ENCODE results near the gene SERPINI1.

The SERPINI1 gene, protein sequence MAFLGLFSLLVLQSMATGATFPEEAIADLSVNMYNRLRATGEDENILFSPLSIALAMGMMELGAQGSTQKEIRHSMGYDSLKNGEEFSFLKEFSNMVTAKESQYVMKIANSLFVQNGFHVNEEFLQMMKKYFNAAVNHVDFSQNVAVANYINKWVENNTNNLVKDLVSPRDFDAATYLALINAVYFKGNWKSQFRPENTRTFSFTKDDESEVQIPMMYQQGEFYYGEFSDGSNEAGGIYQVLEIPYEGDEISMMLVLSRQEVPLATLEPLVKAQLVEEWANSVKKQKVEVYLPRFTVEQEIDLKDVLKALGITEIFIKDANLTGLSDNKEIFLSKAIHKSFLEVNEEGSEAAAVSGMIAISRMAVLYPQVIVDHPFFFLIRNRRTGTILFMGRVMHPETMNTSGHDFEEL

GRCh38 chr3:167735233-167736138, at the start of gene SERPINI1:
SERPINI1 (plus strand) TSS chr3:167735721; CDS start chr3:167789129, 53,408 bp downstream.
- peak; percentile 90 to 95 for DNase-seq

GRCh38 chr3:167691366-167691765, 44.2 kb upstream of the SERPINI1 start:
- no peak for DNase-seq

DNA sequence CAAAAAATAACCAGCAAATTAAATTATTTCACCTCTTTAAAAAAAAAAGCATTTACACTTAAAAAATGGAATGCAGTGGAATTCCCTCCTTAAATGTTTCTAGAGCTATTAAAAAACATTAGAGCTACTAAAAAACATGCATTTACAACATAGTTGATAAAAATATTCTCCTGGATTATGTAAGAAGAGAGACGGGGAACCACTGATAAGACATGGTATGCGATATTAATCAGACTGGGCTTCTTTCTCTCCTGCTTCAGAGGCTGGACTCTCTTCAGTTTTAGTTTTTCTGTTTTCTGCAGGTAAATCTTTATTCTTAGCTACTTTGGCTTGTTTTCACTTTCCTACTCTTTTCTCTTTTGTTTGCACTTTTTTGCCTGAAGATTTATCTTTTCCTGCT, 41.4 kb upstream of the SERPINI1 start:
- no peak for DNase-seq

- no peak for DNase-seq
Measured at GRCh38 chr3:167700046-167700445, 35.5 kb upstream of the SERPINI1 start.

DNA sequence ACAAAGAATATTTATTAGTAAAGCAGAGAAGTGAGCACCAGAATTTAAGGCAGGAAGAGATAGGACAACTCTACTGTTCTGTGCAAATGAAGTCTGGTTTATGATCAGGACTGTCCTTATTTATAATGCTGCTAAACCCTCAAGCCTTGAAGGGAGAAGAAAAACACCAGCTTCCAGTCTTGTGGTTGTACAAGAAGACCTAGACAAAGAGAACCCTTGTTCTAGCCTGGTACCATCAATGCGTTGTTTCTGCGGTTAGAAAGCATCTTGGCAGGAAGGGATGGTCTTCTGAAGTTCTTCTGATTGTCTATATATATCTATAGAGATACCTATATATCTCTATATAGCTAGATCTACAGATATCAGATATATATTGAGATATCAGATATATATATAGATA, 34.6 kb upstream of the SERPINI1 start:
- DNase-seq: no peak

GRCh38 chr3:167705840-167706239, 29.7 kb upstream of the SERPINI1 start:
- DNase-seq: no peak

GRCh38 chr3:167709690-167710089, 25.8 kb upstream of the SERPINI1 start:
- DNase-seq: no peak

- no peak for DNase-seq
Measured at GRCh38 chr3:167710552-167710951, 25.0 kb upstream of the SERPINI1 start.

GRCh38 chr3:167711439-167711838, 24.1 kb upstream of the SERPINI1 start:
- no peak for DNase-seq

DNA sequence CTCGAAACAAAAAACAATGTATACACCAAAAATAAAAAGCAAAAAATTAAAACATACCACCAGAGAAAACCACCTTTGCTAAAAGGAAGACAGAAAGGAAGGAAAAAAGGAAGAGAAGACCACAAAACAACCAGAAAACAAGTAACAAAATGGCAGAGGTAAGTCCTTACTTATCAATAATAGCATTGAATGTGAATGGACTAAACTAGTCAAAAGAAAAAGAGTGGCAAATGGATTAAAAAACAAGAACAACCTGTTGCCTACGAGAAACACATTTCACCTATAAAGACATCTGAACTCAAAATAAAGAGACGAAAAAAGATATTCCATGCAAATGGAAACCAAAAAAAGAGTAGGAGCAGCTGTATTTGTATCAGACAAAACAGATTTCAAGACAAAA, 23.1 kb upstream of the SERPINI1 start:
- no peak for DNase-seq

GRCh38 chr3:167714871-167715270, 20.6 kb upstream of the SERPINI1 start:
- DNase-seq: no peak

GRCh38 chr3:167716920-167717319, 18.6 kb upstream of the SERPINI1 start:
- DNase-seq: no peak

DNA sequence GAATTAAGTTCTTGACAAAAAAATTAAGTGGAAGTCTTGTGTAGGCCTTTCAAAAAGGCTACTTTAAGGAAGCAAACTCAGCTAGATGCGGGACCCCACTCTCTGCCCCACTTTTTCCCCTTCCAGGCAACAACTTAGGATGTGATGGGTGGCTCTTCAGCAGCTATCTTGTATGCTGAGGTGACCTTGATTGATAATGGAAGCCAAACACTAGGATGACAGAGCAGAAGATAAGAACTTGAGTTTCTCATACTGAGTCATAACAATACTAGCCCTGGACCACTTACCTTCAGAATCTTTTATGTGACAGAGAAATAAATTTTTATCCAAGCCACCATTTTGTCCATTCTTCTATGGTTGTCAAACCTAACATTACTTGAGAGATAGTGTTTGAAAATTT, 16.9 kb upstream of the SERPINI1 start:
- DNase-seq: no peak

- DNase-seq: no peak
Measured at GRCh38 chr3:167723025-167723512, 12.5 kb upstream of the SERPINI1 start.

DNA sequence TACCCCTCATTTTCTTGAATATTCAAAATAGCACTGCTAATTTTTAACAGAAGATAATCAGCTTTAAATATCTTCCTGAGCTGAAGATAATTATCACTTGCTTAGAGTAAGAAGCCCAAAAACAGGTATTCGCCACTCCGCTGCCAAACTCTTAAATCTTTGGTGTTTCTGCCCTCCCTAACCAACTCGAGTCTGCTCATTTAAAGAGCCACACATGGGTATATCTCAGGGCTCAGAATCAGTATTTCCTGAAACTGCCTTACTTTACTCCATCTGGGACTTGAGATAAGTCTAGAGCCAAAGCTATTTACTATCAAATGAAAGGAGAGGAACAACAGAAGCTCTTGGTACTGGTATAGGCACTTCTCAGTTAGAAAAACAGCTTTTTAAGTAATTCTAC, 11.6 kb upstream of the SERPINI1 start:
- no peak for DNase-seq

- no peak for DNase-seq
Measured at GRCh38 chr3:167728176-167728575, 7.3 kb upstream of the SERPINI1 start.

DNA sequence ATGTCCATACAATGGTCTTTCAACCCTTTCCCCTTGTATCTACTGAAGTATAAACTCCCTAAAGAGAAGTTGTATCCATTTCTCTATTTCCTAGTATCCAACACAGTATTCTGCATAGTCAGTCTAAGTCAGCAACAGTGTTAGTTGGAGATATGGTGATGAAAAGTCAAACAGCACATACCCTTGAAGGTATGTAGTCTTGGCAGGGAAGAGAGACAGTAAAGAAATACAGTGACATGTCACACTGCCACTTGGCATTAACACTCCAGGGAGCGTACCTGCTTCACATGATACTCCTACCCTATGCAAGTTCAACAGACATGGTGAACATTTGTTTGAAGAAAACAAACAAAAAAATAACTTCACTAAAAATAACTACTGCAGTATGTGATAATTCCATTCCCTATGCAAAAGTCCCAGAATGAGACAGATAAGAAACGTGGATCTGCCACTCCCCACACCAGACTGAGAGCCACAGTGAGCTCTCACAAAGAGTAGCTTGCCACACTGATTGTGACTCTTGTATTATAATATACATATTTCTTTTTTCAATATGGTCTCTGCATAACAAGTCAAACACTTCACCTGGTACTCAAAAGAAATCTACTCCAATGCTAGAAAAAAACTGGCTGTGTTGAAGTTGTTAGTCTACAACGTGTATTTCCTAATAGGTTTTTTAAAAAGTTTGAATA, 6.7 kb upstream of the SERPINI1 start:
- DNase-seq: no peak

GRCh38 chr3:167729591-167729990, 5.9 kb upstream of the SERPINI1 start:
- no peak for DNase-seq

- no peak for DNase-seq
Measured at GRCh38 chr3:167731393-167731792, 4.1 kb upstream of the SERPINI1 start.

GRCh38 chr3:167732313-167733065, 3.0 kb upstream of the SERPINI1 start:
- DNase-seq: no peak

DNA sequence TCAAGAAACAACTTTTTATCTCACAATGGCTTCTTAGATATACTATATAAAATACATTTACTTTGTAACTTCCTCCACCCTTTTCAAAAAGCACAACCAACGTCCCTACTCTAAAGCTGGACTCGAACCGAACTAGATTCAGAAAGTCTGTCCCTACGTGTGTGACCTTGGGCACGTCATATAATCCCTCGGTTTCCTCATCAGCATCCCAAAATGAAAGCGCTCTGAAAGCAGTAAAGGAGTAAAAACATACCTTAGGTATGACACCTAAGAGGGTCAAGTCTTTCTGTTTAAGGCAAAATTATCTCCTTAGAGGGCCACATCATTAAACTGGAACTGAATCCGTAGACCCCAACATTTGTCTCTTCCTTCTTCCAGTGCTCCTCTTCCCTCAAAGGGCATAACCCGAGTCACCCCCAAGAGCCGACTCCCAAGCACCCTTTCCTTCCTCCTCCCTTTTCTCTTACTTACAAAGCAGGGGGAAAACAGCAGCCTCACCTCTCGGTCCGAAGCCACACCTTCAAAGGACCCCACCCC, 1.5 kb upstream of the SERPINI1 start:
- no peak for DNase-seq

Measured in hippocampal formation (tissue), 2 donors.